RWPE2 (cell line): ENCODE data around the gene PCDHA4.
"Not testable (repeated sequence)": the region's sequence is repeated elsewhere in the genome, so short reads cannot be mapped to it uniquely, and the experiment has no call there.

Experiments
- ATAC-seq: fragments of 200-7000 bp; cut with Tn5 transposase; 3 replicates; pipeline ENCODE4 v1.9.1; 2021; ENCODE audit warnings: low read depth
- DNase-seq: peaks from one replicate; pipeline ENCODE4 v3.0.0-alpha.2; 2020; ENCODE audit warnings: low spot score
- H3K27ac ChIP-seq: fragments of 450-650 bp; 2 replicates; pipeline ENCODE4 v1.5.1; 2017; ENCODE audit warnings: mild to moderate bottlenecking; ENCODE audit not compliant: poor library complexity, severe bottlenecking
- H3K27me3 ChIP-seq: fragments of 250-450 bp; sonication (Bioruptor Pico); 2 replicates; pipeline ENCODE4 v1.5.1; 2021; ENCODE audit warnings: mild to moderate bottlenecking, moderate library complexity; ENCODE audit not compliant: insufficient read depth, poor library complexity, severe bottlenecking
- H3K36me3 ChIP-seq: fragments of 250-450 bp; sonication (Bioruptor Pico); 2 replicates; pipeline ENCODE4 v1.5.1; 2020; ENCODE audit warnings: low read depth, mild to moderate bottlenecking, moderate library complexity
- H3K4me1 ChIP-seq: fragments of 250-450 bp; sonication (Bioruptor Pico); 2 replicates; pipeline ENCODE4 v1.5.1; 2021; ENCODE audit warnings: mild to moderate bottlenecking, moderate library complexity; ENCODE audit not compliant: insufficient read depth, poor library complexity, severe bottlenecking
- H3K4me3 ChIP-seq: fragments of 250-450 bp; sonication (Bioruptor Pico); 2 replicates; pipeline ENCODE4 v1.5.1; 2021; ENCODE audit warnings: mild to moderate bottlenecking, moderate library complexity; ENCODE audit not compliant: severe bottlenecking
- H3K9me3 ChIP-seq: fragments of 250-450 bp; sonication (Bioruptor Pico); 2 replicates; pipeline ENCODE4 v1.5.1; 2021; ENCODE audit warnings: mild to moderate bottlenecking, moderate library complexity; ENCODE audit not compliant: severe bottlenecking
- CTCF ChIP-seq: fragments of 450-650 bp; IDR thresholded peaks from one replicate; pipeline ENCODE4 v1.5.1; 2017; ENCODE audit warnings: mild to moderate bottlenecking, moderate library complexity; ENCODE audit not compliant: poor library complexity, severe bottlenecking

PCDHA4 gene

GRCh38 chr5:140785905-140786686 is 20.8 kb upstream of the PCDHA4 start, which contains the start of gene PCDHA1:
TSS of gene PCDHA1 (plus strand) at chr5:140786140.
- no peaks in the 10 kb centered on the region for H3K4me1 ChIP-seq
- peaks cover 20% of the 10 kb centered on the region for H3K9me3 ChIP-seq
- TF ChIP-seq CTCF: peak; percentile 26
- H3K27me3 ChIP-seq: peaks cover 43% of the 10 kb centered on the region
- H3K27ac ChIP-seq: no peak within 1 kb of the TSS
- H3K36me3 ChIP-seq: no peaks in the 10 kb centered on the region
- no peak within 1 kb of the TSS for H3K4me3 ChIP-seq
- DNase-seq (no peak), ATAC-seq (no peak)

- ATAC-seq, H3K4me1 ChIP-seq, H3K4me3 ChIP-seq, DNase-seq, H3K27ac ChIP-seq, H3K36me3 ChIP-seq: not testable (repeated sequence)
- Histone ChIP-seq H3K27me3 (peaks cover 45% of the 10 kb centered on the region), H3K9me3 (peaks cover 15% of the 10 kb centered on the region)
These were observed 19.4 kb upstream of the PCDHA4 start for GRCh38 chr5:140787422-140787821.

- DNase-seq, H3K36me3 ChIP-seq, H3K27ac ChIP-seq, H3K4me1 ChIP-seq, H3K4me3 ChIP-seq, ATAC-seq: not testable (repeated sequence)
- peaks cover 45% of the 10 kb centered on the region for H3K27me3 ChIP-seq
- H3K9me3 ChIP-seq: peaks cover 12% of the 10 kb centered on the region
These were observed 18.9 kb upstream of the PCDHA4 start for GRCh38 chr5:140787849-140788504.

- no peaks in the 10 kb centered on the region for H3K36me3 ChIP-seq
- TF ChIP-seq CTCF: no peak
- no peak overlapping the region for H3K4me3 ChIP-seq
- DNase-seq (no peak), ATAC-seq (no peak)
- H3K27me3 ChIP-seq: peaks cover 63% of the 10 kb centered on the region
- H3K4me1 ChIP-seq: no peaks in the 10 kb centered on the region
- H3K9me3 ChIP-seq: peaks cover 16% of the 10 kb centered on the region
- no peak overlapping the region for H3K27ac ChIP-seq
These were observed 15.8 kb upstream of the PCDHA4 start for GRCh38 chr5:140791089-140791488.

- DNase-seq (no peak), ATAC-seq (no peak)
- H3K9me3 ChIP-seq: peaks cover 4% of the 10 kb centered on the region
- H3K4me3 ChIP-seq: no peak within 1 kb of the TSS
- H3K27ac ChIP-seq: no peak within 1 kb of the TSS
- peaks cover 41% of the 10 kb centered on the region for H3K27me3 ChIP-seq
- H3K4me1 ChIP-seq: no peaks in the 10 kb centered on the region
- TF ChIP-seq CTCF: no peak
- H3K36me3 ChIP-seq: no peaks in the 10 kb centered on the region
These were observed 12.1 kb upstream of the PCDHA4 start, which contains the start of gene PCDHA2 for GRCh38 chr5:140794595-140795258. TSS of gene PCDHA2 (plus strand) at chr5:140794852.
